MV-4-11 (cell line): ENCODE data around the gene TNXB.

Source experiments
- DNase-seq: peaks from one replicate; lab custom pipeline; 2025; lab: John Stamatoyannopoulos, UW

Gene TNXB

GRCh38 chr6:32139590-32139989, 30.5 kb upstream of the TNXB start:
- DNase-seq = no peak

GRCh38 chr6:32137454-32137853, 28.3 kb upstream of the TNXB start:
- DNase-seq = no peak

GRCh38 chr6:32133786-32134185, 24.6 kb upstream of the TNXB start:
- no peak for DNase-seq

GRCh38 chr6:32132110-32132509, 23.0 kb upstream of the TNXB start:
- DNase-seq = no peak

- DNase-seq = no peak
Measured at GRCh38 chr6:32131439-32131948, 22.4 kb upstream of the TNXB start.

GRCh38 chr6:32129297-32130088, 20.4 kb upstream of the TNXB start:
- no peak for DNase-seq

- no peak for DNase-seq
Measured at GRCh38 chr6:32128751-32129296, 19.7 kb upstream of the TNXB start.

GRCh38 chr6:32127717-32128592, 18.8 kb upstream of the TNXB start, which contains the start of gene ATF6B:
Gene ATF6B (minus strand): TSS chr6:32128246. CDS start chr6:32128207, 39 bp downstream.
- DNase-seq = peak; percentile 100

GRCh38 chr6:32127409-32127716, 18.2 kb upstream of the TNXB start:
- DNase-seq = no peak

GRCh38 chr6:32126880-32127279, 17.7 kb upstream of the TNXB start:
- DNase-seq = no peak

- DNase-seq = no peak
Measured at GRCh38 chr6:32123681-32124080, 14.5 kb upstream of the TNXB start.

- no peak for DNase-seq
Measured at GRCh38 chr6:32120573-32121059, 11.5 kb upstream of the TNXB start.

GRCh38 chr6:32118782-32119628, 9.9 kb upstream of the TNXB start:
- DNase-seq = peak; percentile 62

- DNase-seq = no peak
Measured at GRCh38 chr6:32117461-32117860, 8.3 kb upstream of the TNXB start.

- no peak for DNase-seq
Measured at GRCh38 chr6:32116674-32117073, 7.5 kb upstream of the TNXB start.

- DNase-seq = no peak
Measured at GRCh38 chr6:32115623-32116022, 6.5 kb upstream of the TNXB start.

- DNase-seq = no peak
Measured at GRCh38 chr6:32114796-32115195, 5.7 kb upstream of the TNXB start.

- DNase-seq = peak; percentile 18
Measured at GRCh38 chr6:32113386-32114352, 4.5 kb upstream of the TNXB start.

- DNase-seq = no peak
Measured at GRCh38 chr6:32112431-32112980, 3.4 kb upstream of the TNXB start.

GRCh38 chr6:32111424-32112066, 2.4 kb upstream of the TNXB start:
- no peak for DNase-seq
